HL-60/S4 treated with phorbol 12-myristate 13-acetate at 8.2 ng/mL for 4 days and 3 days (cell line): ENCODE results near the gene ALG12.

Experiments used
- in situ Hi-C: fragments of 300-500 bp; cut with MboI; formaldehyde crosslinking; loops from 2 replicates; pipeline ENCODE4 v1.15.0; 2022; ENCODE audit warnings: low sequenced_read_pairs

The ALG12 gene

GRCh38 chr22:49897015-49897684, 21.1 kb downstream of the ALG12 start:
- in situ Hi-C loops = no loop called here

GRCh38 chr22:49896201-49896600, 22.0 kb downstream of the ALG12 start:
- in situ Hi-C loops = no loop called here

- in situ Hi-C loops = no loop called here
Measured at GRCh38 chr22:49894322-49895054, 23.8 kb downstream of the ALG12 start.

- in situ Hi-C loops = no loop called here
Measured at GRCh38 chr22:49893025-49893424, 25.2 kb downstream of the ALG12 start.

GRCh38 chr22:49892226-49892899, 25.9 kb downstream of the ALG12 start:
- in situ Hi-C loops = no loop called here

- in situ Hi-C loops = no loop called here
Measured at GRCh38 chr22:49889071-49889470, 29.2 kb downstream of the ALG12 start.

GRCh38 chr22:49887702-49888101, 30.5 kb downstream of the ALG12 start:
- in situ Hi-C loops = no loop called here

- in situ Hi-C loops = no loop called here
Measured at GRCh38 chr22:49887064-49887451, 31.2 kb downstream of the ALG12 start.

- in situ Hi-C loops = no loop called here
Measured at GRCh38 chr22:49886346-49887063, 31.7 kb downstream of the ALG12 start.

- in situ Hi-C loops = no loop called here
Measured at GRCh38 chr22:49885881-49886280, 32.4 kb downstream of the ALG12 start.

- in situ Hi-C loops = no loop called here
Measured at GRCh38 chr22:49885281-49885680, 33.0 kb downstream of the ALG12 start.

GRCh38 chr22:49884503-49885260, 33.6 kb downstream of the ALG12 start:
- in situ Hi-C loops = no loop called here

- in situ Hi-C loops = no loop called here
Measured at GRCh38 chr22:49884075-49884474, 34.2 kb downstream of the ALG12 start.

- in situ Hi-C loops = no loop called here
Measured at GRCh38 chr22:49883294-49883640, 35.0 kb downstream of the ALG12 start.

- in situ Hi-C loops = no loop called here
Measured at GRCh38 chr22:49882519-49883293, 35.5 kb downstream of the ALG12 start.

GRCh38 chr22:49881856-49882255, 36.4 kb downstream of the ALG12 start:
- in situ Hi-C loops = no loop called here

GRCh38 chr22:49880281-49880680, 38.0 kb downstream of the ALG12 start:
- in situ Hi-C loops = no loop called here

- in situ Hi-C loops = no loop called here
Measured at GRCh38 chr22:49879871-49880270, 38.4 kb downstream of the ALG12 start.

- in situ Hi-C loops = no loop called here
Measured at GRCh38 chr22:49878206-49878605, 40.0 kb downstream of the ALG12 start.

- in situ Hi-C loops = no loop called here
Measured at GRCh38 chr22:49877642-49878041, 40.6 kb downstream of the ALG12 start.
